ENCODE data around the gene MEGF11.

The MEGF11 gene

DNA sequence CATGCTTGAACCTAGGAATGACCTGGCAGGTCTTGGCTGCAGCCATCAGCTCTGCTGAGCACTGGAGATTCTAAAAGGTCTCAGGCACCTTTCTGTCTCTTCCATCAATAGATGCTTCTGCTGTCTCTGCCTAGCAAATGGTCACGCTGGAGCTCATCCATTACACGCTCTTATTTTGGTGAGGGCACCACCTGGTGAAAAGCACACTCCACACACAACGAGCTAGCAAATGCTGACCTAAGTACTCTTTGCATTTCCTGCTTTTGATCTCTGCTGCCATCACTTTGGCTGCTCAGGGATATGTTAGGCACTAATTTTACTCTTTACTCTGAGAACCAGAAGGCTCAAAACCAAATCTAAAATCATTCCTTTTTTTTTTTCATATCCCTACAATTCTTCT, 293.0 kb downstream of the MEGF11 start:
- no peak for DNase-seq

DNA sequence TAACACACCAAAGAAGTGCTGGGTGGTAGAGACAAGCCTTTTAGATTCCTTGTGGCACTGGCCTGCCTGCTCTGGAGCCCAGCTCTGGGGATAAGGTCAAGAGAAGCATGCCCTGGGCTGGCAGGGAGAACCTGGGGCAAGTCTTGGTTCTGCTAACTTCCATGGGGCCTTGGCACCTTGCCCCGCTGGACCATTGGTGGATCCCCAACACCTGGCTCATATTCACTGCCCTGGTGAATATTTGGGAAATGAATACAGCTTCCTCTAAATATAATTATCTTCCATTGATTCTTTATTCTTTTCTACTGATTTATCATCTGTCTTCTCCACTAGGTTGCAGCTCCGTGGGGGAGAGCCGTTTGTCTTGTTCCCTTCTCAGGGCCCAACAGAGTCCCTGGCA, 294.7 kb downstream of the MEGF11 start:
- no peak for DNase-seq

DNA sequence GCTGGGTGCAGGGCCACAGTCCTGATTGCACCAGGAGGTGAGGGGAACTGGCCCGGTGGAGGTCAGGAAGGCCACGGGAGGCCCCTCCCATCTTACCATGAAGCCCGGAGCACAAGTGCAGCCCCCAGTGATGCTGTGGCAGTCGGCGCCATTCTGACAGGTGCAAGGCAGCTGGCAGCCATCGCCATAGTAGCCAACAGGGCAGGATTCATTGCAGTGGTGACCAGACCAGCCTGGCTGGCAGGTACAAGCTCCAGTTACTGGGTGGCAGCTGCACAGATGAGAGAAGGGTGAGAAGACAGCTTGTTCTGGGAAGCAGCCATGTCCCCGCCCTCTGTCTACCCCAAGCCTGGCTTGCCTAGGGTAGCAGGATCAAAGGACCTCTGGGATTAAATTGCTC, 296.1 kb downstream of the MEGF11 start:
- DNase-seq, result no peak

DNA sequence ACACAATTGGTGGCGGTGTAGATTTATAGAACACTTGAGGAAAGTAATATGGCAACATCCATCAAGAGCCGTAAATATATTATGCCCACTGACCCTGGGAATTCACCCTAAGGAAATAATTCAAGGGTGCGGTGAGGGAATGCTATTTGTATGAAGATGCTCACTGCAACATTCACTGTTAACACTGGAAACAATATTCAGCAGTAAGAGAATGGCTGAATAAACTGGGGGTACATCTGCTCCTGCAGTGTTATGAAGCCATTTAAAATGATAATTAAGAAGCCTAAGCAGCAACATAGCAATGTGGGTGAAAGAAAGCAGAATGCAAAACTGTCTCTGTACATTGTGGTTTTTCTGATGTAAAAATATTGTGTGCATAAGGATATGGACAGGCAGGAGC, 296.7 kb downstream of the MEGF11 start:
- DNase-seq, result no peak

DNA sequence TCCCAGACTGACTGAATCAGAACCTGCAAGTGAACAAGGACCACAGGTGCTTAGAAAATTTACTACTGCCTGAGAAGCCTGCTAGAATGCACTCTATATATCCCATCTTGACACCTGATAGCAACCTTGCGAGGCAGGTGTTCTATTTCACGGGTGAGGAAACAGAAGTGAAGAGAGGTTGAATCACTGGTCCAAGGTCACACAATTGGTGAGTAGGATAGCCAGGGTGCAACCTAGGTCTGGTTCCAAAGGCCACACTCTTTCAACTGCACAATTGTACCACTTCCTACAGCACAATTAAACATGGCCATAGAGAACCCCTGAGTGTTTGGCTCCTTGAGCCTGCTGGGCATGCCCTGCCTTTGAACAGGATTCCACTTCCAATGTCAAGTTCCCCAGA, 297.2 kb downstream of the MEGF11 start:
- DNase-seq, result no peak

DNA sequence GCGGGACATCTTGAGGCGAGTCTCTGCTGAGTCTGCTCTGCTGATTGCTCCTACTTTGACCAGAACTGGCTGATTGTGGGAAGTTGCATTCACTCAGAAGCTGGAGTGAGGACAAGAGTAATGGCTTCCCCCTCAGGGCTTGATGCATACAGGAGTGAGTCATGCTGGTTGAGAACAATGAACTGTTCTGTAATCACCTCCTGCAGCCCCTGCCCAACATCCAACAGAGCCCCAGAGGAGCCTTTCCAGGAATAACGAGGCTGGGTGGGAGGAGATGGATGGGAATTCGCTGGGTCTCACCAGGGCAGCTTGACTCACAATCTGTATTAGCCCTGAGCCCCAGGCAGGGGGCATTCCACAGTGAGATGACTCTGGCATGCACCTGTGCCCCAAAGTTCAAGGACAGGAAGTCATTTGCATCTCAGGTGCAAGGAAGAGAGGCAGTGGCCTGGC, 299.2 kb downstream of the MEGF11 start:
- DNase-seq, result no peak

DNA sequence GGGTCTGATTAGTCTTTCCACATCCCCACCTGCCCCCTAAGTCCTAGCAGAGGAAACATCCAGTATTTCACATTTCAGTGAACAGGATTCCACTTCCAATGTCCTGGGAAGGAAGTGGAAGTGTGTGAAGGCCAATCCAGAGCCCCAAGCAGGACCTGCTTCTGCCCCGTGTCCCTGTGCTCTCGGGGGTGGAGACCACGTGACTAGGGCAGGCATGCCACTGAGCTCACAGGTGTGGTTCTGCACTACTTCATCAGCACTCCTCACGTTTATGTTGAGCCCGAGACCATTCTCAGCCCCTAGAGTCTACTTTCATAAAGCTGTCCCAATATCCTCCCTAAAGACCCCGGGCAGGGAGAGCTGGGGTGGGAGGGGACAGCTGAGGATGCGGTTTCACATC, 299.9 kb downstream of the MEGF11 start:
- DNase-seq, result no peak

DNA sequence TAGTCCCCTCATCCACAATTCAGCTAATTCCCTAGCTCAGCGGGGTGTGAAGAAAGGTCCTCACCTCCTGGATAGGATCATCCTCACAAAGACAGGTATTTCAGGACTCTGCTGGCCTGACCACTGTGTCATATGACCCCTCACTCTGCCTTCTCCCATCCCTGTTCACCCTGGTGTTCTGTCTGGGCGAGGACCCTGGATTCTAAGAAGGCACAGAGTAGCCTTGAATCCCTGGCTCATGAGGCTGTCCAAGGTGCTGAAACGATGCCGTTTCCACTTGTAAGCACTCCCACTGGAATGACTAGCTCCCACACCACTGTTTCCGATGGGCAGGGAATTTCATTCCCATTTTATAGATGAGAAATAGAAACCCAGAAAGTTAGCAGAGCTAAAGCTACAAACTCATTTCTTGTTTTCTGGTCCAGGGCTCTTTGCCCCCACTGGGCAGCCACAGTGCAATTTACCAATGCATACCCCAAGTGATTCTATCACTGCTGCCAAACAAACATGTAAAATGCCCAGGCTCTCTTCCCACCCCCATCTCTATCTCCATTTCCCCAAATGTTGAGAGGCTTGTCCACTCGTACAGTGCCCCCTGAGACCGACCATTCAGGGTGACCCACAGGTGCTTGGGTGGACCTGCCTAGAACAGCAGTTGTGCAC, 301.0 kb downstream of the MEGF11 start:
- DNase-seq, result no peak

DNA sequence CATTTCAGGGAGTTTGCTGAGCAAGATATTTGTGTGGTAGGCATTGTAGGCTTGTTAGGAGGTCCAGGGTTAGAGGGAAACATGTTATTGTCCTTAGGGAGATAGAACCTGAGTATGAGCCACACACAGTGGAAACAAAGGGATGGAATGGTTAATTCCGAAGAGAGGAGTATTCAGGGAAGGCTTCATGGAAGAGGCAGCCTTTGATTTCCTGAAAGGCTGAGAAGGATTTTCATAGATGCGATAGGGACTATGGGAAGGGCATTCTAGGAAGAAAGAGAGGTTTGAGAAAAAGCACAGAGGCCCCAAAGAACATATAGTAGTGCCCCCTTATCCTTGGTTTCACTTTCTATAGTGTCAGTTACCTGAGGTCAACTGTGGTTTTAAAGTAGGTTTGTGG, 302.5 kb downstream of the MEGF11 start:
- no peak for DNase-seq

DNA sequence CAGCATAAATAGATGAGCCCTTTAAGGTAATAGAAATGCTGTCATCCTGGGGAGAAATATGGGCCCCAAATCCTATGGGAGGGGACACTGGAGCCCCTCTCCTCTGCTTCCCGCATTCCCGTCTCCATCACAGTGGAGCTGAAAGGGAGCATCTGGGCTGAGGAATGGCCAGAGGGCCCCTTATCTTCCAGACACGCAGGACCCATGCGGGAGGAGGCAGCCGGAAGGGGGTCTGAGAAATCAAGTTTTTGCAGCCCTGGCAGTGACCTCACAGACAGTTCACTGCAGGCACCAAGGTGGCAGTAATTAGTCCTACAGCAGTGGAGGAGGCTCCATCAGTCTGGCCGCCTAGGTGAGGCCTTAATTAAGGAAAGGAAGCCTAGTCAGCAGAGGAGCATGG, 304.1 kb downstream of the MEGF11 start:
- DNase-seq, result no peak

DNA sequence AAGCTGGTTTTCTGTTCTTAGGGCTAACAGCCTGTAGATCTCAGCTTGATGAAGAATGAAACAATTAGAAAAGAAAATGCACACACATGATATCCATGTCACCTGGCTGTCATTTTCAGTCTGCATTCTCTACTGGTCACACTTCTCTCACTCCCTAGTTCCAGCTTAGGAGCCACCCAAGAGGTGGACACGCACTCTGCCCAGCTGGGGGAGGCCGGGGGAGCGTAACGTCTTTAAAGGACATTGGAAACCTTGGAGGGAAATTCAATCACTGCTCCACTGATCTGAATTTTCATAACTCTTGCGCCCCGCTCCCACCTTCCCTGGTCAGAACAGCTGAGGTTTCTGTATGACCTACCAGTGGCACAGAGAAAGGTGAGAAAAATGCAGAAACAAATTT, 304.5 kb downstream of the MEGF11 start:
- no peak for DNase-seq

DNA sequence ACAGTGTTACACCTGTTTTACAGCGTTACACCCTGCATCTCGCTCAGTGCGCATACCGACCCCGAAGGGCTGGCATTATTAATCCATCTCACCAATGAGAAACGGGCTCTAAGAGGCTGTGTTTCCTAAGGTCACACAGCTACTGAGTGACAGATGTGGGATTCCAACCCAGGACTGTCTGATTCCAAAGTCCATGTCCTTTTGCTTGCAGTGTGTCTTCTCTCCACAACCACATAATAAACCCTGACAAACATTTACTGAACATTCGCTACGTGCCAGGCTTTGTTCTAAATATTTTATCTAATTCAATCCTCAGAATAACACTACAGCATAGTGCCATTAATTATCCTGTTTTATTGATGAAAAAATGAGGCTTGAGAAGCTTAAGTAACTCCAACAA, 305.2 kb downstream of the MEGF11 start:
- no peak for DNase-seq

DNA sequence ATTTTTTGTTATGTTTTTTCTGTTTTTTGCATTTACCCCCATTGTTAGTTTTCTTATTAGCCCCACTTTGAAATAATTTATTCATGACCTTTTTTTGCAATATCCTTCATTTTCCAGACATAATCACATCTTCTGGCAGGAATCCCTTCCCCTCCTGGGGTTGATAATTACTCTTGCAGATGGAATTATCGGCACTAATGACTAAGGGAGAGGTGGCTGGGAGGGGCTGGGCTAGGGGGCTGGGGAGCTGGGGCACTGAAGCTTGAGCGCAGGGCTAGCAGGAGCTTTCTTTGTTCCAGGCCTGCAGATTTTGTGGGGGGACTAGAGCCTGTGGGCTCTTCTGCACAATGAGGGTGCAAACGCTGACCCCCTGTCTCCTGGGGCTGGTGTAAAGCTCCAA, 306.5 kb downstream of the MEGF11 start:
- no peak for DNase-seq

DNA sequence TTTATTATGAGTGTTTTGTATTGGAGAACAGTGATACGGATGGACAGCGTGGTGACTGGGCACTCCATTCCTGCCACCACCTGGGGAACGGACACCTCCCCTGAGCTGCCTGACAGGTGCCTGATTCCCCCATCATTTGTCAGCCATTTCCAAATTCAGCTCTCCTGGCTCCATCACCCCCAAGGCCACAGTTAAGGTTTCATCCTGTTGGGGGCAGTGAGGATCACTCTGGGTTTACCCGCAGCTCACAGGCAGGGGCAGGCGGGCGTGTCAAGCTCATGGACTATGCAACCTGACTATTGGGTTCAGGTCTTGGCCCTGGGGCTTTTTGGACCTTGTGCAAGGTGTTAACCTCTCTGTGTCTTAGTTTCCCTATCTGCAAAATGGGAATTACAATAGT, 307.9 kb downstream of the MEGF11 start:
- DNase-seq, result no peak

DNA sequence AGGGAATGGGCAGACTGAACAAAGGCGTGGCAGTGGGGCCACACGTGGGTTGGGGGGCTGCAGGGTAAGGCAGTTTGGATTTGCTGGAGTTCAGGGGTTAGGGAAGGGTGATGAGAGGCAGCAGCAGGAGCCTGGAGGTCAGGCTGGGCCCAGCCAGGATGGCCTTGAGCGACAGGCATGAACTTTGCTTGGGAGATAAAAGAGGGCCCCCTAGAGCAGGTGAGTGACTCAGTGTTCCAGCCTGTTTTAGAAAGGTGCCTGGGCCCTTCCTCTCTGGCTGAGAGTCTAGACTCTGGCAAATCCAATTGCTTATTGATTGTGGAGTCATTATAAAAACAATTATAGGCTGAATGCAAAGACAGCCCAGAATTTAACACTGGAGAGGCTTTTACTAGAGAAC, 309.1 kb downstream of the MEGF11 start:
- no peak for DNase-seq

DNA sequence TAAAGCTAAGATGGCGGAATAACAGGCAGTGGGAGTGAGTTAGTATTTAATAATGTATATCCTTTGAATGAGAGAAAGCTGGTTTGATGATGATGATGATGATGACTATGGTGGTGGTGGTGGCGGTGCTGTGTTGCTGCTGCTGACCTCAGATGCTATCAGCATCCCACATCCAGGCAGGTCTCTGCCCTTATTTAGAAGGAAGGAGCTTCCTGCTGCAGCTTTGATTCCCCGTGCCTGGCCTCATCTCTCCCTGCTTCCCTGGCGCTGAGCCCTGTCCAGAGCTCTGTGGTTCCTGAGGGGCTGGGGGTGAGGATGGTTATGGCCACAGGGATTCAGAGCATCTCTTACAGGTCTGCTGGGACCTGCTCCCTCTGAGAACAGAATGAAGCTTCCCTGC, 311.1 kb downstream of the MEGF11 start:
- DNase-seq, result no peak

DNA sequence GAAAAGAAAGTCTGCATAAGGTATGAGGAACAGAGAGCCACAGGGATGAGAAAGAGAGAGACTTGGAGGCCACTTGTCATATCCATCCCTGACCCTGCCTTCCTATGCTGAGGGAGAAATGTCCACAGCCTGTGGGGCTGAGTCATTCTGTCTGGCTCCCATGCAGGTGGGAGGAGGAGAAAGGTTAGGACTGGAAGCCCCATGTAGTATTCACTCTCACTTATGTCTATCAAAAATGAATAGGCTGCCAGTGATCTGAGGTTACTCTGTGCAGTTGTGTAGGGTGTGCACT, 313.0 kb downstream of the MEGF11 start:
- no peak for DNase-seq

DNA sequence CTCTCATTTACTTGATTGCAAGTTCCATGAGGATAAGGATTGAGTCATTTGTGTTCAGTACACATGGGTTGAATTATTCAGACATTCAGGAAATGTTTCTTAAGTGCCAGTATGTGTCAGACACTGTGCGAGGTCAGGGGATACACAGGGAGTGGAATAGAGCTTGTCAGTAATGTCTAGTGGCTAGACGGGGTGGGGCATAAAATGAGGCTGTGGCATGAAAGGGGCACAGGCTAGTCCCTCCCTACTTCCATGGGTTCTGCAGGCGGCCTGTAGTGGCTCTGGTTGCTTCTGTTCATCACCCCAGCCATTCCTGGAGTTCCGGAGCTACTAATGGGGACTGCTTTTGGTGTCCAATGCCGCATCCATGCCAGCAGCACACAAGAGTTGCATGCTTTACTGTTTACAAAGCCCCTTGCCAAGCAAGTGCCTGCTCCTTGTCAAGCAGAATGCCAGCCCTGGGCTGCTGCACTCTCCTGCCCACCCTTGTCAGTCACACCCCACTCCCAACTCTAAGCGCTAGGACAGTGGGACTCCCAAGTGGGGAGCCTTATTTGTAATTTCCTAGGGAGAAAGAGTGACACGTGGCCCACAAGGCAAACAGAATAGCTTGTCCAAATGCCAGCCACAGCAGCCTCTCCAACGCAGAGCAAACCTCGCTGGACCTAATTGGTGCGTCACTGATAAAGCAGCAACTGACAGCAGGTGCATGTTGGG, 313.5 kb downstream of the MEGF11 start:
- DNase-seq, result no peak

DNA sequence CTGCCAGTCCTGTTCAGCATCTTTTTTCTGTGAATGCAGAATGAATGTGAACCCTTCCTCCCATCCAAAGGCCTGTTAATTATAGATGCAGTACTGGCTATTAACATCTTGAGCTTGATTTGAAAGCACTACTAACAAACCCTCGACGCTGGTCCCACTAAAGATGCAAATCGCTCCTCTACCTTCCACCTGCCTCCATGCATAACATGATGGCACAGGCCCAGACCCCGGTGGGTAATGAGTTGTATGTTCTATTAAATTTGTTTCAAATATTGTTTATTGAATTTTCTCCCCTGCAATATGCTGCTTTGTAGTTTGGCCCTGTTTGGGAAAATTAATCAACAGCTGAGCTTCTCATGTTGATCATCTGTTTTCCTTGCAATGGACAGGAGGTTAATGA, 314.9 kb downstream of the MEGF11 start:
- no peak for DNase-seq

DNA sequence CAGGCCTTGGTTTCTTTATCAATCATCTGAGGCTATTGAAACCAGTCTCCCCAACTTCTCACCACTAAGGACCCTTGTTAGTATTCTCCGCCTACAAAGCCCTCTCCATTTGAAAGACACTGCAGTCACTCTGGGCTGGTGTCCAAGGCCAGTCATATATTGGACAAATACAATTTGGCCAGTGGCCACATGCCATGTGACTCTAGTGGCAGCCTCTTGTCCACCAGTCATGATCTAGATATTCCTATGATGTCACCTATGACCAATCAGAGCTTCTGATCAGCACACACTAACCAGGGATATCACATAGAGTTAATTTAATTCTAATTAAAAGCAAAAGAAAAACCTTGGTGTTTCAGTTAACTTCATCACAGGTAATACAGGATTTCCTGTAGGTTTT, 316.1 kb downstream of the MEGF11 start:
- DNase-seq, result no peak

DNA sequence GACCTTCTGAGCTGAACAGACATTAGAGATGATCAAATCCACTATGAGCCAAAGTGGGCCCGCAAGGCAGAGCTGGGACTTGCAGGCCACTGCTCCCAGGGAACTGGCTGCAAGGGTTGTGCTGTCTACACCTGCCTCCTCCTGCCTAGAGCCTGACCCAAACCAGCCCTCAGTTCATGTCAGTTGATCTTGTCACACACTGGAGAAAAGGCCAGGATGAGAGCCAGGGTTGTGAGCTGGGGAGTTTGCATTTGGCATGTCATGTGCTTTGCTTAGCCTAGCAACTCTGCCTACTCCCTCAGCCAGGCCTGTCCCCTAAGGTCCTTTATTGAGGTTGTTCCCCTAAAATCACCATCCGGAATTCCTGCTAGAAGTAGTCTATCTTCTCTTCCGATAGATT, 316.5 kb downstream of the MEGF11 start:
- DNase-seq, result no peak

DNA sequence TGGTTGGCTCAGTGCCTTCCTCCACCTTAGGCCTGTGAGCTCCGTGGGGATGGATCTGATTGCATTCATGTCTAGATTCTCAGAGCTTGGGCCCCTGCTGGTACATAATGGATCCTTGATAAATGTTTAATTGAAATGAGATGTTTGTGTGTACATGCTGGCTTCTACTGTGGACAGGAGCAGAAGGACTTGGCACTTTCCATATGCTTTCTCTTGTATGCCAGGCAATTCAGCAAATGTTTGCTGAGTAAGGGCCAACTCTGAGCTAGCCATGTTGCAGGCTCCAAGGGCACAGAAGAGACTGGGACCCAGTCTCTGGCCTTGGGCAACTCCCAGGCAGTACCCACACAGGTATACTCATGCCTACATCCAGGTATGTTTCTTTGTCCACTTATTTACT, 317.3 kb downstream of the MEGF11 start:
- DNase-seq, result no peak

DNA sequence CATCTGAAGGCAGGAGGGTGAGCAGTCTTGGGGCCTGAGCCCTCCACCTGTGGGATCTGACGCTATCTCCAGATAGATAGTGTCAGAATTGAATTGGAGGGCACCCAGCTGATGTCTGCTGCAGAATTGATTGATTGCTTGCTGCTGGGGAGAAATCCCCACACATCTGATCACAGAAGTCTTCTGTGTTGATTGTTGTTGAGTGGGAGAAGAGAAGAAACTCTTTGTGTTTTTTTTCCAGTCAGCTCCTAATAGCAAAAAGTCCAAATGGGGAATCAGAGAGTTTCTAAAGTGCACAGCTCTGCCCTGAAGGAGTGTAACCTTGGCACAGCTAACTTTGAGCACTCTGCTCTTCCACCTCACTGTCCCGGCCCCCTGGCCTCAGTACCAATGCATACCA, 318.2 kb downstream of the MEGF11 start:
- no peak for DNase-seq

DNA sequence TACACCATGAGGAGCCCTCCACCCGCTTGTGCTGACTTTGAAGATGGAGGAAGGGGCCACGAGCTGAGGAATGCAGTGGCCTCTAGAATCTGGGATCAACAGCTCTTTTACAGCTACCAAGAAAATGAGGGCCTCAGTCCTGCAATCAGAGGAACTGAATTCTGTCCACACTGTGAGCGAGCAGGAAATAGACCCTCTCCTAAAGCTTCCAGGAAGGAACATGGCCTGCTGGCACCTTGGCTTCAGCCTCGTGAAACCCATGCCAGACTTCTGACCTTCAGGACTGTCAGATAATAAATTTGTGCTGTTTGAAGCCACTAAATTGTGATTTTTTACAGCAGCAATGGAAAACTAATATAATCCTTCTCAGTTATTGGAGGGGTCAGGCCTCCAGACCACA, 322.3 kb downstream of the MEGF11 start:
- no peak for DNase-seq

DNA sequence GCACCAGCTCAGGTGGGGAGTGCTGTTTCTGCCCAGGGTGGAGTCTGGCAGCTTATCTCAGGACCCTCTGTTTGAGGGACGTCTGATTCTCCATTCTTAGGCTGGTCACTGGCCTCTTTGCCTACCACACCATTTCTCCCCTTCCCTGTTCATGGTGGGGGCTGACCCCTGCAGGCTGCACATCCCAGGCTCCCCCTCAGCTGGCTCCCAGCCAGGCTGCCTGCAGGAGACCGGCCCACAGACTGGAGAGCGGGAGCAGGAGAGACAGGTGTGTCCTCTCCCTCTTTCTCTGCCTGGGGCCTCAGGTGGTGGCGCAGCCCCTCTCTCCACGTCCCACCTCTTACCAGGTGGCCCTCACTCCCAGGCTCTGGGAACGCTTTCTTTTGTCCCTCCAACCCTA, 323.4 kb downstream of the MEGF11 start:
- no peak for DNase-seq
